ENCODE results near the gene TBC1D4. TPM values are rescaled to one million over a fixed set of nuclear protein-coding genes. Genes with fewer than 3 reads are reported as not detected.
A peak's percentile ranks its signal among the peaks of the same experiment; 100 is the strongest.

The TBC1D4 gene
- total and polyA plus RNA-seq, 10 of the 15 experiments (the other 5 are each of a cell fraction or from before 2014, with no cell fraction given): 11.0 to 38.6 (median 25.5) TPM

DNA sequence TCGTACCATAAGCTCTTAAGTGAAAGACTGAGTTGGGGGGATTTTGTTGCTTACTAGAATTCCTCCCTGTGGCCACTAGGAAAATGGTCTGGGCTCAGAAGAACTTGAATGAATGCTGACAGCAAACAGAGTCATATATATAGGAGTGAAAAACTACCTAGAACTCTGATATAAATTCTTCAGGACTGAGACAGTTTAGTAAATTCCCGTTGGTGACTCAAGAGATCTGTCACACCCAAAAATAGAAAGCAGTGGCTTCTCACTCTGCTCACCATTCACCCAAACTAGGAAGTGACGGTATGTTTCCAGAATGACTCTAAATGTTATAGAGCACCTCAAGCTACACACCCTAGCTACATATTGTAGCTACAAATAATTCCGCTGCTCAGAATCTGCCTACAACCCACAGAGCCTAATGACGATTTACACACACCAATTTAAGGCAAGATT lies 116.2 kb downstream of the TBC1D4 start (continued):
- TF ChIP-seq NBN (IDR thresholded peaks at IDR 0.05) (peak; percentile 82; the same call in 1 of the 2 replicates), KAT2A (conservative IDR thresholded peaks at IDR 0.05; ENCODE audit: control insufficient read depth, low read depth, low read length) (no peak), SMAD1 (IDR thresholded peaks at IDR 0.05; ENCODE audit: low read depth, partially characterized antibody) (peak; percentile 38), CHD4 (IDR thresholded peaks at IDR 0.05) (no peak), RELA (IDR thresholded peaks at IDR 0.05; ENCODE audit: borderline replicate concordance, partially characterized antibody) (peak; percentile 42), YY1 (IDR thresholded peaks at IDR 0.05; ENCODE audit: low read depth, low read length) (no peak), BMI1 (IDR thresholded peaks at IDR 0.05; ENCODE audit: borderline replicate concordance) (no peak), ZNF622 (IDR thresholded peaks at IDR 0.05) (no peak), IRF4 (IDR thresholded peaks at IDR 0.05; ENCODE audit: low read depth, low read length) (peak; percentile 25; the same call in 1 of the 2 replicates), KDM1A (IDR thresholded peaks at IDR 0.05; ENCODE audit: borderline replicate concordance) (no peak), ZNF207 (IDR thresholded peaks at IDR 0.05; ENCODE audit: borderline replicate concordance) (no peak), IKZF1 (conservative IDR thresholded peaks at IDR 0.05) (peak; percentile 88), NR2C1 (IDR thresholded peaks at IDR 0.05) (no peak), ZZZ3 (IDR thresholded peaks at IDR 0.05; ENCODE audit: control insufficient read depth, insufficient read length, low read depth) (no peak), DPF2 (IDR thresholded peaks at IDR 0.05) (peak; percentile 70; the same call in 1 of the 2 replicates), MYB (IDR thresholded peaks at IDR 0.05; ENCODE audit: borderline replicate concordance, low read depth, low read length) (no peak)
- TF ChIP-seq, protein P1, sequence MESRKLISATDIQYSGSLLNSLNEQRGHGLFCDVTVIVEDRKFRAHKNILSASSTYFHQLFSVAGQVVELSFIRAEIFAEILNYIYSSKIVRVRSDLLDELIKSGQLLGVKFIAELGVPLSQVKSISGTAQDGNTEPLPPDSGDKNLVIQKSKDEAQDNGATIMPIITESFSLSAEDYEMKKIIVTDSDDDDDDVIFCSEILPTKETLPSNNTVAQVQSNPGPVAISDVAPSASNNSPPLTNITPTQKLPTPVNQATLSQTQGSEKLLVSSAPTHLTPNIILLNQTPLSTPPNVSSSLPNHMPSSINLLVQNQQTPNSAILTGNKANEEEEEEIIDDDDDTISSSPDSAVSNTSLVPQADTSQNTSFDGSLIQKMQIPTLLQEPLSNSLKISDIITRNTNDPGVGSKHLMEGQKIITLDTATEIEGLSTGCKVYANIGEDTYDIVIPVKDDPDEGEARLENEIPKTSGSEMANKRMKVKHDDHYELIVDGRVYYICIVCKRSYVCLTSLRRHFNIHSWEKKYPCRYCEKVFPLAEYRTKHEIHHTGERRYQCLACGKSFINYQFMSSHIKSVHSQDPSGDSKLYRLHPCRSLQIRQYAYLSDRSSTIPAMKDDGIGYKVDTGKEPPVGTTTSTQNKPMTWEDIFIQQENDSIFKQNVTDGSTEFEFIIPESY (IDR thresholded peaks at IDR 0.05): no peak
- TF ChIP-seq, protein P2, sequence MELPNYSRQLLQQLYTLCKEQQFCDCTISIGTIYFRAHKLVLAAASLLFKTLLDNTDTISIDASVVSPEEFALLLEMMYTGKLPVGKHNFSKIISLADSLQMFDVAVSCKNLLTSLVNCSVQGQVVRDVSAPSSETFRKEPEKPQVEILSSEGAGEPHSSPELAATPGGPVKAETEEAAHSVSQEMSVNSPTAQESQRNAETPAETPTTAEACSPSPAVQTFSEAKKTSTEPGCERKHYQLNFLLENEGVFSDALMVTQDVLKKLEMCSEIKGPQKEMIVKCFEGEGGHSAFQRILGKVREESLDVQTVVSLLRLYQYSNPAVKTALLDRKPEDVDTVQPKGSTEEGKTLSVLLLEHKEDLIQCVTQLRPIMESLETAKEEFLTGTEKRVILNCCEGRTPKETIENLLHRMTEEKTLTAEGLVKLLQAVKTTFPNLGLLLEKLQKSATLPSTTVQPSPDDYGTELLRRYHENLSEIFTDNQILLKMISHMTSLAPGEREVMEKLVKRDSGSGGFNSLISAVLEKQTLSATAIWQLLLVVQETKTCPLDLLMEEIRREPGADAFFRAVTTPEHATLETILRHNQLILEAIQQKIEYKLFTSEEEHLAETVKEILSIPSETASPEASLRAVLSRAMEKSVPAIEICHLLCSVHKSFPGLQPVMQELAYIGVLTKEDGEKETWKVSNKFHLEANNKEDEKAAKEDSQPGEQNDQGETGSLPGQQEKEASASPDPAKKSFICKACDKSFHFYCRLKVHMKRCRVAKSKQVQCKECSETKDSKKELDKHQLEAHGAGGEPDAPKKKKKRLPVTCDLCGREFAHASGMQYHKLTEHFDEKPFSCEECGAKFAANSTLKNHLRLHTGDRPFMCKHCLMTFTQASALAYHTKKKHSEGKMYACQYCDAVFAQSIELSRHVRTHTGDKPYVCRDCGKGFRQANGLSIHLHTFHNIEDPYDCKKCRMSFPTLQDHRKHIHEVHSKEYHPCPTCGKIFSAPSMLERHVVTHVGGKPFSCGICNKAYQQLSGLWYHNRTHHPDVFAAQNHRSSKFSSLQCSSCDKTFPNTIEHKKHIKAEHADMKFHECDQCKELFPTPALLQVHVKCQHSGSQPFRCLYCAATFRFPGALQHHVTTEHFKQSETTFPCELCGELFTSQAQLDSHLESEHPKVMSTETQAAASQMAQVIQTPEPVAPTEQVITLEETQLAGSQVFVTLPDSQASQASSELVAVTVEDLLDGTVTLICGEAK (IDR thresholded peaks at IDR 0.05; ENCODE audit: borderline replicate concordance): no peak
- TF ChIP-seq, protein P3, sequence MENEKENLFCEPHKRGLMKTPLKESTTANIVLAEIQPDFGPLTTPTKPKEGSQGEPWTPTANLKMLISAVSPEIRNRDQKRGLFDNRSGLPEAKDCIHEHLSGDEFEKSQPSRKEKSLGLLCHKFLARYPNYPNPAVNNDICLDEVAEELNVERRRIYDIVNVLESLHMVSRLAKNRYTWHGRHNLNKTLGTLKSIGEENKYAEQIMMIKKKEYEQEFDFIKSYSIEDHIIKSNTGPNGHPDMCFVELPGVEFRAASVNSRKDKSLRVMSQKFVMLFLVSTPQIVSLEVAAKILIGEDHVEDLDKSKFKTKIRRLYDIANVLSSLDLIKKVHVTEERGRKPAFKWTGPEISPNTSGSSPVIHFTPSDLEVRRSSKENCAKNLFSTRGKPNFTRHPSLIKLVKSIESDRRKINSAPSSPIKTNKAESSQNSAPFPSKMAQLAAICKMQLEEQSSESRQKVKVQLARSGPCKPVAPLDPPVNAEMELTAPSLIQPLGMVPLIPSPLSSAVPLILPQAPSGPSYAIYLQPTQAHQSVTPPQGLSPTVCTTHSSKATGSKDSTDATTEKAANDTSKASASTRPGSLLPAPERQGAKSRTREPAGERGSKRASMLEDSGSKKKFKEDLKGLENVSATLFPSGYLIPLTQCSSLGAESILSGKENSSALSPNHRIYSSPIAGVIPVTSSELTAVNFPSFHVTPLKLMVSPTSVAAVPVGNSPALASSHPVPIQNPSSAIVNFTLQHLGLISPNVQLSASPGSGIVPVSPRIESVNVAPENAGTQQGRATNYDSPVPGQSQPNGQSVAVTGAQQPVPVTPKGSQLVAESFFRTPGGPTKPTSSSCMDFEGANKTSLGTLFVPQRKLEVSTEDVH (IDR thresholded peaks at IDR 0.05; ENCODE audit: low read depth, partially characterized antibody): no peak
- TF ChIP-seq, protein P4, sequence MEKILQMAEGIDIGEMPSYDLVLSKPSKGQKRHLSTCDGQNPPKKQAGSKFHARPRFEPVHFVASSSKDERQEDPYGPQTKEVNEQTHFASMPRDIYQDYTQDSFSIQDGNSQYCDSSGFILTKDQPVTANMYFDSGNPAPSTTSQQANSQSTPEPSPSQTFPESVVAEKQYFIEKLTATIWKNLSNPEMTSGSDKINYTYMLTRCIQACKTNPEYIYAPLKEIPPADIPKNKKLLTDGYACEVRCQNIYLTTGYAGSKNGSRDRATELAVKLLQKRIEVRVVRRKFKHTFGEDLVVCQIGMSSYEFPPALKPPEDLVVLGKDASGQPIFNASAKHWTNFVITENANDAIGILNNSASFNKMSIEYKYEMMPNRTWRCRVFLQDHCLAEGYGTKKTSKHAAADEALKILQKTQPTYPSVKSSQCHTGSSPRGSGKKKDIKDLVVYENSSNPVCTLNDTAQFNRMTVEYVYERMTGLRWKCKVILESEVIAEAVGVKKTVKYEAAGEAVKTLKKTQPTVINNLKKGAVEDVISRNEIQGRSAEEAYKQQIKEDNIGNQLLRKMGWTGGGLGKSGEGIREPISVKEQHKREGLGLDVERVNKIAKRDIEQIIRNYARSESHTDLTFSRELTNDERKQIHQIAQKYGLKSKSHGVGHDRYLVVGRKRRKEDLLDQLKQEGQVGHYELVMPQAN (conservative IDR thresholded peaks at IDR 0.05): no peak

Measured in GM12878 (cell line).